SU-DHL-6 (cell line): ENCODE data around the gene NLRP8.

Source experiments
- H2AFZ ChIP-seq: fragments of 200-600 bp; sonication (generic); 2 replicates; pipeline ENCODE4 v1.6.1; 2014; ENCODE audit warnings: low read depth, mild to moderate bottlenecking, moderate library complexity, mixed read lengths, antibody characterized with exemption, low read length; ENCODE audit not compliant: severe bottlenecking
- H3F3A ChIP-seq: fragments of 200-600 bp; shearing (Covaris generic); 2 replicates; pipeline ENCODE4 v1.6.0; 2016; ENCODE audit warnings: antibody characterized with exemption, mild to moderate bottlenecking; ENCODE audit not compliant: insufficient read depth
- H3K27ac ChIP-seq: fragments of 200-600 bp; sonication (generic); 2 replicates; pipeline ENCODE4 v1.5.1; 2016; ENCODE audit warnings: low read depth, mild to moderate bottlenecking, low read length, moderate library complexity, mixed read lengths
- H3K27me3 ChIP-seq: fragments of 200-600 bp; sonication (generic), shearing (Covaris generic); 2 replicates; pipeline ENCODE4 v1.6.0; 2014; ENCODE audit warnings: mild to moderate bottlenecking, low read length
- H3K36me3 ChIP-seq: fragments of 200-600 bp; sonication (generic); 2 replicates; pipeline ENCODE4 v1.6.1; 2014; ENCODE audit warnings: mild to moderate bottlenecking, low read length, mixed read lengths
- H3K4me2 ChIP-seq: fragments of 300-600, 200-600 bp; shearing (Covaris generic), sonication (generic); 2 replicates; pipeline ENCODE4 v1.6.0; 2014; ENCODE audit warnings: low read length, low read depth, mild to moderate bottlenecking; ENCODE audit not compliant: poor library complexity, severe bottlenecking
- H3K4me3 ChIP-seq: fragments of 200-600 bp; sonication (generic); 2 replicates; pipeline ENCODE4 v1.5.1; 2014; ENCODE audit warnings: antibody characterized with exemption, low read length, mild to moderate bottlenecking, mixed read lengths; ENCODE audit not compliant: insufficient read depth, poor library complexity, severe bottlenecking
- H3K79me2 ChIP-seq: fragments of 200-600 bp; sonication (generic); 2 replicates; pipeline ENCODE4 v1.6.1; 2014; ENCODE audit warnings: mild to moderate bottlenecking, low read length, moderate library complexity; ENCODE audit not compliant: insufficient read depth
- H3K9ac ChIP-seq: fragments of 200-600 bp; sonication (generic); 2 replicates; pipeline ENCODE4 v1.7.0; 2014; ENCODE audit warnings: mild to moderate bottlenecking, low read length
- H3K9me2 ChIP-seq: fragments of 200-600 bp; sonication (generic); replicated peaks from 2 replicates; pipeline ENCODE4 v1.6.1; 2014; ENCODE audit warnings: low read length; ENCODE audit not compliant: insufficient read depth
- H3K9me3 ChIP-seq: fragments of 200-600 bp; sonication (generic); 2 replicates; pipeline ENCODE4 v1.6.1; 2014; ENCODE audit warnings: low read length, mixed read lengths; ENCODE audit not compliant: insufficient read depth
- H4K20me1 ChIP-seq: fragments of 200-600 bp; sonication (generic); 2 replicates; pipeline ENCODE4 v1.6.1; 2014; ENCODE audit warnings: low read depth, mild to moderate bottlenecking, antibody characterized with exemption, low read length, moderate library complexity, mixed read lengths
- EZH2phosphoT487 ChIP-seq: fragments of 200-600 bp; sonication (generic), shearing (Covaris generic); conservative IDR thresholded peaks from 2 replicates; pipeline ENCODE4 v1.6.1; 2018; ENCODE audit warnings: mild to moderate bottlenecking, antibody characterized with exemption, low read length, moderate library complexity, mixed read lengths
- TF ChIP-seq, protein P1 (sequence below): fragments of 200-600 bp; sonication (generic); IDR thresholded peaks from one replicate; pipeline ENCODE4 v1.5.1; 2017; ENCODE audit warnings: antibody characterized with exemption, mild to moderate bottlenecking, low read length, moderate library complexity; ENCODE audit not compliant: insufficient read depth, poor library complexity, severe bottlenecking

NLRP8 gene

DNA sequence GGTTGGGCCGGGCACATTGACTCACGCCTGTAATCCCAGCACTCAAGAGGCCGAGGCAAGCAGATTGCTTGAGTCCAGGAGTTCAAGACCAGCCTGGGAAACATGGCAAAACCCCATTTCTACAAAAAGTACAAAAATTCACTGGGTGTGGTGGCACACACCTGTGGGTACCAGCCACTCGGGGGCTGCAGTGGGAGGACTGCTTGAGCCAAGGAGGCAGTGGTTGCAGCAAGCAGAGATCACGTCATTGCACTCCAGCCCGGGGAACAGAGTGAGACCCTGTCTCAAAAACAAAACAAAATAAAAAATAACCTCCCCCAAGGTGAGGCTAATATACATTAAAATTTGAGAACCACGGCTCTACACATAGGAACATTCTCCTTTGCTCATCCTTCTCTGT, 40.3 kb upstream of the NLRP8 start:
- Histone ChIP-seq H3K36me3 (no peaks in the 10 kb centered on the region), H3K27ac (no peak overlapping the region), H3F3A (no peaks in the 10 kb centered on the region), H3K79me2 (no peaks in the 10 kb centered on the region), H3K9ac (no peak overlapping the region), H3K9me2 (no peaks in the 10 kb centered on the region), H3K4me3 (no peak overlapping the region), H3K9me3 (no peaks in the 10 kb centered on the region), H4K20me1 (no peaks in the 10 kb centered on the region), H3K27me3 (no peaks in the 10 kb centered on the region), H3K4me2 (no peak overlapping the region), H2AFZ (no peak overlapping the region)
- no peak for TF ChIP-seq EZH2phosphoT487
- TF ChIP-seq, protein P1, sequence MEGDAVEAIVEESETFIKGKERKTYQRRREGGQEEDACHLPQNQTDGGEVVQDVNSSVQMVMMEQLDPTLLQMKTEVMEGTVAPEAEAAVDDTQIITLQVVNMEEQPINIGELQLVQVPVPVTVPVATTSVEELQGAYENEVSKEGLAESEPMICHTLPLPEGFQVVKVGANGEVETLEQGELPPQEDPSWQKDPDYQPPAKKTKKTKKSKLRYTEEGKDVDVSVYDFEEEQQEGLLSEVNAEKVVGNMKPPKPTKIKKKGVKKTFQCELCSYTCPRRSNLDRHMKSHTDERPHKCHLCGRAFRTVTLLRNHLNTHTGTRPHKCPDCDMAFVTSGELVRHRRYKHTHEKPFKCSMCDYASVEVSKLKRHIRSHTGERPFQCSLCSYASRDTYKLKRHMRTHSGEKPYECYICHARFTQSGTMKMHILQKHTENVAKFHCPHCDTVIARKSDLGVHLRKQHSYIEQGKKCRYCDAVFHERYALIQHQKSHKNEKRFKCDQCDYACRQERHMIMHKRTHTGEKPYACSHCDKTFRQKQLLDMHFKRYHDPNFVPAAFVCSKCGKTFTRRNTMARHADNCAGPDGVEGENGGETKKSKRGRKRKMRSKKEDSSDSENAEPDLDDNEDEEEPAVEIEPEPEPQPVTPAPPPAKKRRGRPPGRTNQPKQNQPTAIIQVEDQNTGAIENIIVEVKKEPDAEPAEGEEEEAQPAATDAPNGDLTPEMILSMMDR = no peak

DNA sequence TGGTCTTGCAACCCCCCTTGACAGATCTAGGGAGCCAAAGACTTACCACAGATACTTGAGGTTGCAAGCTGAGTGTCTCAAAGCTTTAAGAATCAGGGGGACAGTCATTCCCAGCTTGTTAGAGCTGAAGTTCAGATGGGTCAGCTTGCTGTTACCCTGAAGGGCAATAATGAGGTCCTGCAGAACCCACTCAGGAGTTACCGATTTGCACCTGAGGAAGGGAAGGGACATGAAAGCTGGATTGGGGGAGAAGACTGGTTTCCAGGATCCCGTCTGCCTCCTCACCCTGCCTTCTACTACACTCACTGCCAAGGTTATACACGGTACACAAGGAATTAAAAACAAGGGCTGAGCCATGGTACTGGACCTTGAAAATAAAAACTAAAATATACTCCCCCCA, 39.9 kb upstream of the NLRP8 start:
- no peaks in the 10 kb centered on the region for H3K9me3 ChIP-seq
- no peaks in the 10 kb centered on the region for H3F3A ChIP-seq
- H3K4me3 ChIP-seq = no peak overlapping the region
- no peaks in the 10 kb centered on the region for H4K20me1 ChIP-seq
- H3K9me2 ChIP-seq = no peaks in the 10 kb centered on the region
- H3K27ac ChIP-seq = no peak overlapping the region
- no peak overlapping the region for H2AFZ ChIP-seq
- H3K4me2 ChIP-seq = no peak overlapping the region
- no peaks in the 10 kb centered on the region for H3K27me3 ChIP-seq
- H3K36me3 ChIP-seq = no peaks in the 10 kb centered on the region
- H3K79me2 ChIP-seq = no peaks in the 10 kb centered on the region
- no peak overlapping the region for H3K9ac ChIP-seq
- TF ChIP-seq, protein P1 = no peak
- TF ChIP-seq EZH2phosphoT487 = no peak

DNA sequence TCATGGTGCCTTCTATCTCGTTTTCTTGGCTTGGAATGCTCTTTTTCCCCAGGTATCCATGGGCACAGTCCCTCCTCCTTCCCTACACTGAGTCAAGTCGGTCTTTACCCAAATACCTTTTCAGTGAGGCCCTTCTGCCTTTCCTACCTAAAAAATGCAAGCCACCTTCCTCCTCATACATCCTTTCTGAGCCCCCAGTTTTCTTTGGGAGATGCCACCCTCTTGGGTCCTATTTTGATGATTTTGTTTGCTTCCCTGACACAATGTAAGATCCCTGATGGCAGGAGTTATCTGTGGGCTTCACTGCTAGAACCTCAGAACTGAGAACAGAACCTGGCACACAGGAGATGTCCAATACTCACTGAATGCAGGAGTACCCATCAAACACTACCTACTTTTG, 37.8 kb upstream of the NLRP8 start:
- Histone ChIP-seq H3K9ac (no peak overlapping the region), H3F3A (no peaks in the 10 kb centered on the region), H3K9me3 (no peaks in the 10 kb centered on the region), H3K27me3 (no peaks in the 10 kb centered on the region), H3K4me3 (no peak overlapping the region), H3K79me2 (no peaks in the 10 kb centered on the region), H4K20me1 (no peaks in the 10 kb centered on the region), H3K9me2 (no peaks in the 10 kb centered on the region), H3K36me3 (no peaks in the 10 kb centered on the region), H2AFZ (no peak overlapping the region), H3K27ac (no peak overlapping the region), H3K4me2 (no peak overlapping the region)
- TF ChIP-seq, protein P1 = no peak
- no peak for TF ChIP-seq EZH2phosphoT487

DNA sequence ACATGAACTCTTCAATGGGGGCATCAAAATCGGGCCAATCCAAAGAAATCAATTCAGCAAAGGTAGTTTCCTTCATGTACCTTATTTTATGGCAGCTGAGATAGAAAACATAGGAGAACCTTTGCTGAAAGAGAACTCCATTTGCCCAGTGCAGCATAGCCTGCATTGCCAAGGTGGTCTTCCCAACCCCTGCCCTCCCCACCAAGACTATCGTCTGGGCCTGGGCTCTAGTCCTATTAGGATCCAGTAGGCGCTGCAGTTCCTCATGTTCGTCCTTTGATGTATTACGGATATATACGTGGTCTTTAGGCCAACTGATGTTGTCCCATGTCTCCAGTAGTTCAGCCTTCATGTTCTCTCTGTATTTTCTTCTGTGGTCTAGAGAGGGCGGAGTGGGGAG, 34.7 kb upstream of the NLRP8 start:
- no peak overlapping the region for H3K9ac ChIP-seq
- H4K20me1 ChIP-seq = no peaks in the 10 kb centered on the region
- H3K4me3 ChIP-seq = no peak overlapping the region
- H3K4me2 ChIP-seq = no peak overlapping the region
- no peaks in the 10 kb centered on the region for H3K9me2 ChIP-seq
- H3K36me3 ChIP-seq = no peaks in the 10 kb centered on the region
- H3K79me2 ChIP-seq = no peaks in the 10 kb centered on the region
- no peaks in the 10 kb centered on the region for H3K9me3 ChIP-seq
- H2AFZ ChIP-seq = no peak overlapping the region
- no peaks in the 10 kb centered on the region for H3F3A ChIP-seq
- no peak overlapping the region for H3K27ac ChIP-seq
- TF ChIP-seq EZH2phosphoT487 = no peak
- TF ChIP-seq, protein P1 = no peak
- no peaks in the 10 kb centered on the region for H3K27me3 ChIP-seq
